Stimulated activated effector memory CD8-positive, alpha-beta T cell treated with anti-CD3 and anti-CD28 coated beads, Interleukin-12 subunit alpha, Interleukin-12 subunit beta, amount 100 ng/mL, for 72 hours (primary cell): ENCODE results near the gene CHRM1.

ENCODE experiments used
- ATAC-seq: fragments of 150-1000 bp; cut with Tn5 transposase; 2 replicates; pipeline ENCODE4 v1.10.0; 2021
- DNase-seq, 2 donors: peaks; one replicate each; pipeline ENCODE4 v3.0.0; 2021 to 2022; ENCODE audit warnings: low spot score in 2 of 2
- H3K27ac Mint-ChIP-seq: one replicate; pipeline ENCODE4 v1.8.0; 2022; ENCODE audit warnings: mild to moderate bottlenecking, mixed read lengths
- H3K36me3 Mint-ChIP-seq: one replicate; pipeline ENCODE4 v1.8.0; 2022; ENCODE audit warnings: mild to moderate bottlenecking, mixed read lengths
- H3K4me1 Mint-ChIP-seq: one replicate; pipeline ENCODE4 v1.8.0; 2022; ENCODE audit warnings: mixed read lengths
- H3K4me3 Mint-ChIP-seq: one replicate; pipeline ENCODE4 v1.8.0; 2022; ENCODE audit warnings: mild to moderate bottlenecking, mixed read lengths
- H3K9me3 Mint-ChIP-seq: one replicate; pipeline ENCODE4 v1.8.0; 2022; ENCODE audit warnings: mixed read lengths

The CHRM1 gene

DNA sequence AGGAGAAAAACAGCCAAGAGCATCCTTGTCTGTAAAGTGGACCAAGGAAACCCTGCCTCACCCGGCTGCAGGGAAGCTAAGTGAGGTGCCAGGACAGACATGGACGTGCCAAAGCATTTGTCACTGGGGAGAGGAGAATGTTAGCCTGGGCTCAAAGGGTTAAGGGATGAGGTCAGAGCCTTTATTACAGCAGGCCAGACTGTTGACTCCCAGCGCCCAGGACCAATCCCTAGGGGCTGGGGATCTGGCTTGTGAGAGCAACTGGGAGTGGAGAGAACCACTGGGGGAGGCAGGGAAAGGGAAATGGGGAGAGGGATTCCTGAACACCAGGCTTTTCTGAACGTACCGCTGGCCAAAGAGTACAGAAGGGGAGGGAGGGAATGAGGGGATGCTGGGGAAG is 2.6 kb downstream of the CHRM1 start:
- ATAC-seq (no peak), DNase-seq (no peak)
- H3K4me1 Mint-ChIP-seq = peaks cover 11% of the 10 kb centered on the region
- H3K36me3 Mint-ChIP-seq = no peaks in the 10 kb centered on the region
- H3K4me3 Mint-ChIP-seq = no peak overlapping the region
- no peak overlapping the region for H3K27ac Mint-ChIP-seq
- H3K9me3 Mint-ChIP-seq = no peaks in the 10 kb centered on the region

- H3K9me3 Mint-ChIP-seq = no peaks in the 10 kb centered on the region
- no peak for ATAC-seq
- H3K36me3 Mint-ChIP-seq = no peaks in the 10 kb centered on the region
- no peak for DNase-seq
- no peak overlapping the region for H3K4me3 Mint-ChIP-seq
- H3K27ac Mint-ChIP-seq = no peak overlapping the region
- H3K4me1 Mint-ChIP-seq = peaks cover 6% of the 10 kb centered on the region
These were observed 3.2 kb downstream of the CHRM1 start for GRCh38 chr11:62917906-62918502.

GRCh38 chr11:62914416-62914815 is 6.7 kb downstream of the CHRM1 start:
- no peak for ATAC-seq
- Mint-ChIP-seq H3K4me1 (no peaks in the 10 kb centered on the region), H3K9me3 (no peaks in the 10 kb centered on the region), H3K27ac (no peak overlapping the region), H3K4me3 (no peak overlapping the region), H3K36me3 (no peaks in the 10 kb centered on the region)
- no peak for DNase-seq

DNA sequence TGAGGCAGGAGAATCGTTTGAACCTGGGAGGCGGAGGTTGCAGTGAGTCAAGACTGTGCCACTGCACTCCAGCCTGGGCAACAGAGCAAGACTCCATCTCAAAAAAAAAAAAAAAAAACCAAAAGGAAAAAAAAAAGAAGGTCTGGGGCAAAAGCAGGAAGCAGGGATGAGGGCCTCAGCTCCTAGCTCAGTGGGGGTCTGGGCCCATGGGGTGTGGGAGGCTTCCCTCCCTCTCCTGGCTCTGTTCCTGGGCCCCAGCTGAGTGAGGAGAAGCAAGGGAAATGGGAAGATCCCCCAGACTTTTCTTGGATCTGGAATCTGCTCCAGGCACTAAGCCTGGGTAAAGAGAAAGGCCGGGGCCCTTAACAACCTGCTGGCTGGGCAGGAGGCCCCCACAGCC is 8.9 kb downstream of the CHRM1 start:
- DNase-seq = no peak
- Mint-ChIP-seq H3K4me1 (no peaks in the 10 kb centered on the region), H3K36me3 (no peaks in the 10 kb centered on the region), H3K4me3 (no peak overlapping the region), H3K27ac (peak overlapping the region; percentile 84), H3K9me3 (no peaks in the 10 kb centered on the region)
- ATAC-seq = no peak

- Mint-ChIP-seq H3K4me3 (no peak overlapping the region), H3K27ac (no peak overlapping the region), H3K36me3 (no peaks in the 10 kb centered on the region), H3K4me1 (no peaks in the 10 kb centered on the region), H3K9me3 (no peaks in the 10 kb centered on the region)
- no peak for DNase-seq
- no peak for ATAC-seq
These were observed 9.7 kb downstream of the CHRM1 start for GRCh38 chr11:62911137-62912130.

- no peak for DNase-seq
- Mint-ChIP-seq H3K4me1 (peaks cover 8% of the 10 kb centered on the region), H3K4me3 (no peak overlapping the region), H3K9me3 (no peaks in the 10 kb centered on the region), H3K27ac (no peak overlapping the region), H3K36me3 (no peaks in the 10 kb centered on the region)
- ATAC-seq = no peak
These were observed 10.9 kb downstream of the CHRM1 start for GRCh38 chr11:62910141-62910882.

DNA sequence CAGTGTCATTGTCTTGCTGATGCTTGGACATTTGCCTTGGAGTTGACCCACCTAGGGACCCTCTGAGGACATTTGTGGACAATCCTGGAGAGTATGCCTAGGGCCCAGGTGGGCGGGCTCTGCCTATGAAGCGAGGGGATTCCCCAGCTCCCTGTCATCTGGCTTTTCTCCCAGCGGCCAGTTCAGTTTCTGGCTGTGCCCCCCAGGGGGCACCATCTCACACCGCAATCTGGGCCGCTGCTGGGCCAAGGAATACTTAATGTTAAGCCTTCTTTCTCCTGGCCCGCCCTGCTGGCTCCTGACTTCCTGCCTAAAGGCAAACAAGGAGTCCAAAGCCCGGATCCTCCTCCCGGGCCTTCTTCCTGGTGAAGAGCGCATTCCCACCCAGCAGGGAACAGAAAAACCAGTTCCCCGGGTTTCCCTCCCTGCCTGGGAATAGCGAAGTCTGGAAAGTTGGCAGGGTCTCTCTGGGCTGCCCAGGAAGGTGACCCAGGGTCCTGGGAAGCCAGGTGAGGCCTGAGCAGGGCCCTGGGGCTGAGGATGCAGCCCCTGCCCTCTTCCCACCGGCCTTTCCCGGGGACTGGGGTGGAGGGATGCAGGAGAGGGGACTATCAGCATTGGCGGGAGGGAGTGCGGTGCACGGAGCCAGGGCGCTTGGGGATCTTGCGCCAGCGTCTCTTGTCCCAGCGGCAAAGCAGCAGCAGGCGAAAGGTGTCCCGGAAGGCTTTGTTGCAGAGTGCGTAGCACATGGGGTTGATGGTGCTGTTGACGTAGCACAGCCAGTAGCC is 11.9 kb downstream of the CHRM1 start:
- no peak for ATAC-seq
- no peaks in the 10 kb centered on the region for H3K9me3 Mint-ChIP-seq
- no peak overlapping the region for H3K27ac Mint-ChIP-seq
- DNase-seq = no peak
- H3K36me3 Mint-ChIP-seq = no peaks in the 10 kb centered on the region
- peaks cover 12% of the 10 kb centered on the region for H3K4me1 Mint-ChIP-seq
- no peak overlapping the region for H3K4me3 Mint-ChIP-seq

GRCh38 chr11:62908468-62909072 is 12.6 kb downstream of the CHRM1 start:
- Mint-ChIP-seq H3K36me3 (no peaks in the 10 kb centered on the region), H3K4me3 (no peak overlapping the region), H3K27ac (no peak overlapping the region), H3K9me3 (no peaks in the 10 kb centered on the region), H3K4me1 (peaks cover 12% of the 10 kb centered on the region)
- no peak for ATAC-seq
- no peak for DNase-seq

DNA sequence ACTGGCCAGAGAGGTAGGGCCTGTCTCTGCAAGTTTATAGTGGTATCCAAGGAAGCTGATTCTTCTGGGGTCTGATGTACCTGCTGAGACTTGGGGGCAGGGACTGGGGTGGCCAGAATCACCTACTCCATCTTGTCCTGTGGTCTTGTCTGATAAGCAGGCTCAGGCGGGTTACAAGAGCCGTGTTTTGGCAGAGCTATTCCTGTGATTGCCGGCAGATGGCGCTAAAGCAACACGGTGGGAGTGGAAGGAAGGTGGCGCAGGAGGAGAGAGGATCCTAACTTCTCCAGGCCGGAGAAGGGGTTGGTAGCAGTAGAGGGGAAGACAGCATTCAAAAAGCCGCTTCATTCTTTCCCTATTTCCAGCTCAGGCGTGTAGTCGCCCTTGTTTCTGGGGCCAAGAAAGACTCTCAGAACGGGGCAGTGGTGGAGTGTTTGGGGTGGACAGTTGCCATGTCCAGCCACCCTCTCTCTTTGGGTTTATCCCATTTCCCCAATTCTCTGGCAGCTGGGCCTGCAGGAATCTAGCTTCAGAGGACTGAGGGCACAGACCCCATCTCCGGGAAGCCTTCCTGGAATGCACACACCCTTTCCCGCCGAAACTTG is 15.1 kb downstream of the CHRM1 start:
- Mint-ChIP-seq H3K4me3 (no peak overlapping the region), H3K36me3 (no peaks in the 10 kb centered on the region), H3K27ac (no peak overlapping the region), H3K9me3 (no peaks in the 10 kb centered on the region), H3K4me1 (peaks cover 20% of the 10 kb centered on the region)
- peak; percentile 68 for ATAC-seq
- peak; percentile 77 to 89 for DNase-seq

DNA sequence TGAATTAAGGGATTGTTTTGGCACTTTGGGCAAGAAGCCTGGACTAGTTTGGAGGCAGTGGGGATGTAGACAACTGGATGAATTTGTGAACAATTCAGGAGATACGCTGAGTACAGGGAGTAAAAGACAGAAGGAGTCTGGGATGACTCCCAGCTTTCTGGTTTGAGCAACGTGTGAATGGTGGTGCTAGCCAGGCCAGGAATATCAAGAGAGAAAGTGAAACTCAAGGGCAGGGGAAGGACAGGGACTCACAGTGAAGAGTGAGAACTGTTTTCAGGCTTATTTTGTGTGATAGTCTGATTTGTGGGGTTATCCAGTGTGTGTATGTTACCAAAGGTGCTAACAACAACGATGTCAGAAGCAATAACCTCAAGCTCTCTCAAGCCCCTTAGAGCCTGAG is 15.9 kb downstream of the CHRM1 start:
- no peak for ATAC-seq
- no peak overlapping the region for H3K27ac Mint-ChIP-seq

GRCh38 chr11:62902932-62903331 is 18.2 kb downstream of the CHRM1 start:
- H3K9me3 Mint-ChIP-seq = no peaks in the 10 kb centered on the region
- ATAC-seq (peak; percentile 56), DNase-seq (no peak)
- no peak overlapping the region for H3K4me3 Mint-ChIP-seq
- peaks cover 20% of the 10 kb centered on the region for H3K4me1 Mint-ChIP-seq
- no peaks in the 10 kb centered on the region for H3K36me3 Mint-ChIP-seq
- H3K27ac Mint-ChIP-seq = no peak overlapping the region

More for the DNA sequence above, 15.9 kb downstream of the CHRM1 start:
- no peaks in the 10 kb centered on the region for H3K9me3 Mint-ChIP-seq
- H3K4me3 Mint-ChIP-seq = no peak overlapping the region
- peaks cover 20% of the 10 kb centered on the region for H3K4me1 Mint-ChIP-seq
- DNase-seq = no peak
- H3K36me3 Mint-ChIP-seq = no peaks in the 10 kb centered on the region

DNA sequence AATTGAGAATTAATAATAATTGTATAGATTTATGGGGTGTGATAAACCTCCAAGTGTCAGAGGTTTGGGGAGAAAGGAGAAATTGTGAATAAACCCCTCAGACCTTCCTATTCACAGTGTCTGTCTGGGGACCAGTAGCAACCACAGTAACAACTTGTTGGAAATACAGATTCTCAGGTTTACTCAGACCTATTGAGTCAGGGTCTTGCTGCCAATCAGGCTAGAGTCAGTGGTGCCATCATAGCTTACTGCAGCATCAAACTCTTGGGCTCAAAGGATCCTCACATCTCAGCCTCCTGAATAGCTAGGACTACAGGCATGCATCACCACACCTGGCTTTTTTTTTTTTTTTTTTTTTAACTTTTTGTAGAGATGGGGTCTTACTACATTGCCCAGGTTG is 23.1 kb downstream of the CHRM1 start:
- ATAC-seq (peak; percentile 73), DNase-seq (no peak)
- Mint-ChIP-seq H3K36me3 (no peaks in the 10 kb centered on the region), H3K9me3 (no peaks in the 10 kb centered on the region), H3K4me3 (no peak overlapping the region), H3K4me1 (peaks cover 19% of the 10 kb centered on the region), H3K27ac (no peak overlapping the region)

- H3K36me3 Mint-ChIP-seq = no peaks in the 10 kb centered on the region
- ATAC-seq = no peak
- H3K4me3 Mint-ChIP-seq = no peak overlapping the region
- peaks cover 15% of the 10 kb centered on the region for H3K4me1 Mint-ChIP-seq
- H3K9me3 Mint-ChIP-seq = no peaks in the 10 kb centered on the region
- no peak overlapping the region for H3K27ac Mint-ChIP-seq
- no peak for DNase-seq
These were observed 23.9 kb downstream of the CHRM1 start for GRCh38 chr11:62897311-62897710.

DNA sequence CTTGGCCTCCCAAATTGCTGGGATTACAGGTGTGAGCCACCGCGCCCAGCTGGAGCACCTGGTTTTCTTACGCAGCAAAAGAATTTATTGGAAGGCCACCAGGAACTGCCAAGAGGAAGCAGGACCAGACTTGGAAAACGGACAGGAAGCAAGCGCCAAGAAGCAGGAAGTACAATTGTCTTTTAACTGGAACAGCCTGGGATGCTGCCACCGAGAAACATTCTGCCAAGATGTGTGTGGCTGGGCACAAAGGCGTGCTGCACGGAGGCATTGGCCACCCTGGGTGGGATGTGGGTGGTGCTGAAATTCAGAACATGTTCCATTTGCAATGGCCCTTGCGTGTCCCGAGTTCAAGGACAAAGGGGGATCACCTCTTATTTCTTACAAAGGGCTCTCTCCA is 25.1 kb downstream of the CHRM1 start:
- no peak overlapping the region for H3K27ac Mint-ChIP-seq
- ATAC-seq = no peak
- H3K4me3 Mint-ChIP-seq = no peak overlapping the region
- H3K36me3 Mint-ChIP-seq = peaks cover 6% of the 10 kb centered on the region
- H3K4me1 Mint-ChIP-seq = peaks cover 16% of the 10 kb centered on the region
- H3K9me3 Mint-ChIP-seq = no peaks in the 10 kb centered on the region
- DNase-seq = no peak
